Measurements from ENCODE around the gene ARHGAP26.

ARHGAP26 gene

GRCh38 chr5:142743592-142744441, 26.4 kb upstream of the ARHGAP26 start:
- no peaks in the 10 kb centered on the region; the same call in 1 of the 2 replicates for H3K27me3 ChIP-seq (ENCODE audit: low read depth)
- no peaks in the 10 kb centered on the region for H3K4me1 ChIP-seq
- no peaks in the 10 kb centered on the region for H3K9me3 ChIP-seq
- in situ Hi-C loops (cut with MboI; ENCODE audit: low sequenced_read_pairs): no loop called here
- no peak for DNase-seq (ENCODE audit: low spot score in 2 of 2)
- no peak overlapping the region for H3K4me3 ChIP-seq
- H3K36me3 ChIP-seq (replicated peaks): no peaks in the 10 kb centered on the region

- no peaks in the 10 kb centered on the region for H3K36me3 ChIP-seq (replicated peaks)
These were observed 24.9 kb upstream of the ARHGAP26 start for GRCh38 chr5:142745268-142745667.

GRCh38 chr5:142746532-142747433, 23.4 kb upstream of the ARHGAP26 start:
- no peaks in the 10 kb centered on the region for H3K4me1 ChIP-seq

More at GRCh38 chr5:142745268-142745667, 24.9 kb upstream of the ARHGAP26 start:
- Histone ChIP-seq H3K9me3 (no peaks in the 10 kb centered on the region), H3K4me1 (no peaks in the 10 kb centered on the region), H3K4me3 (no peak overlapping the region), H3K27me3 (ENCODE audit: low read depth) (no peaks in the 10 kb centered on the region; the same call in 1 of the 2 replicates)
- DNase-seq (ENCODE audit: low spot score in 2 of 2): no peak
- in situ Hi-C loops (cut with MboI; ENCODE audit: low sequenced_read_pairs): no loop called here

GRCh38 chr5:142748132-142748531, 22.0 kb upstream of the ARHGAP26 start:
- in situ Hi-C loops (cut with MboI; ENCODE audit: low sequenced_read_pairs): no loop called here

More at GRCh38 chr5:142746532-142747433, 23.4 kb upstream of the ARHGAP26 start:
- DNase-seq (ENCODE audit: low spot score in 2 of 2): no peak
- no peaks in the 10 kb centered on the region for H3K9me3 ChIP-seq
- no peak overlapping the region for H3K4me3 ChIP-seq
- in situ Hi-C loops (cut with MboI; ENCODE audit: low sequenced_read_pairs): no loop called here
- no peaks in the 10 kb centered on the region for H3K36me3 ChIP-seq (replicated peaks)
- H3K27me3 ChIP-seq (ENCODE audit: low read depth): no peaks in the 10 kb centered on the region; the same call in 1 of the 2 replicates

GRCh38 chr5:142748568-142749249, 21.5 kb upstream of the ARHGAP26 start:
- peak in 1 of 2 experiments; percentile 22 for DNase-seq (ENCODE audit: low spot score in 2 of 2)

More at GRCh38 chr5:142748132-142748531, 22.0 kb upstream of the ARHGAP26 start:
- Histone ChIP-seq H3K27me3 (ENCODE audit: low read depth) (no peaks in the 10 kb centered on the region; the same call in 1 of the 2 replicates), H3K4me1 (no peaks in the 10 kb centered on the region), H3K4me3 (no peak overlapping the region), H3K9me3 (no peaks in the 10 kb centered on the region), H3K36me3 (replicated peaks) (no peaks in the 10 kb centered on the region)
- no peak for DNase-seq (ENCODE audit: low spot score in 2 of 2)

GRCh38 chr5:142749321-142749720, 20.9 kb upstream of the ARHGAP26 start:
- Histone ChIP-seq H3K4me1 (no peaks in the 10 kb centered on the region), H3K27me3 (ENCODE audit: low read depth) (peaks cover 2% of the 10 kb centered on the region; the same call in 1 of the 2 replicates), H3K36me3 (replicated peaks) (no peaks in the 10 kb centered on the region), H3K9me3 (no peaks in the 10 kb centered on the region), H3K4me3 (no peak overlapping the region)
- in situ Hi-C loops (cut with MboI; ENCODE audit: low sequenced_read_pairs): no loop called here
- DNase-seq (ENCODE audit: low spot score in 2 of 2): no peak

More at GRCh38 chr5:142748568-142749249, 21.5 kb upstream of the ARHGAP26 start:
- H3K9me3 ChIP-seq: no peaks in the 10 kb centered on the region
- no peaks in the 10 kb centered on the region for H3K4me1 ChIP-seq
- H3K36me3 ChIP-seq (replicated peaks): no peaks in the 10 kb centered on the region
- no peaks in the 10 kb centered on the region; the same call in 1 of the 2 replicates for H3K27me3 ChIP-seq (ENCODE audit: low read depth)
- in situ Hi-C loops (cut with MboI; ENCODE audit: low sequenced_read_pairs): no loop called here
- H3K4me3 ChIP-seq: no peak overlapping the region

GRCh38 chr5:142753116-142753631, 17.0 kb upstream of the ARHGAP26 start:
- no peak for DNase-seq (ENCODE audit: low spot score in 2 of 2)
- 0 out of 2 replicates have a peak, but pooled peaks cover 3% of the 10 kb centered on the region for H3K27me3 ChIP-seq (ENCODE audit: low read depth)
- no peak overlapping the region for H3K4me3 ChIP-seq
- H3K4me1 ChIP-seq: no peaks in the 10 kb centered on the region
- no peaks in the 10 kb centered on the region for H3K9me3 ChIP-seq
- in situ Hi-C loops (cut with MboI; ENCODE audit: low sequenced_read_pairs): no loop called here
- H3K36me3 ChIP-seq (replicated peaks): no peaks in the 10 kb centered on the region

GRCh38 chr5:142754031-142754430, 16.1 kb upstream of the ARHGAP26 start:
- no peaks in the 10 kb centered on the region; the same call in 1 of the 2 replicates for H3K9me3 ChIP-seq
- in situ Hi-C loops (cut with MboI; ENCODE audit: low sequenced_read_pairs): no loop called here
- H3K4me1 ChIP-seq: no peaks in the 10 kb centered on the region
- no peak for DNase-seq (ENCODE audit: low spot score in 2 of 2)
- 0 out of 2 replicates have a peak, but pooled peaks cover 3% of the 10 kb centered on the region for H3K27me3 ChIP-seq (ENCODE audit: low read depth)
- no peaks in the 10 kb centered on the region for H3K36me3 ChIP-seq (replicated peaks)
- H3K4me3 ChIP-seq: no peak overlapping the region

- H3K27me3 ChIP-seq (ENCODE audit: low read depth): peaks cover 3% of the 10 kb centered on the region; the same call in 1 of the 2 replicates
- DNase-seq (ENCODE audit: low spot score in 2 of 2): no peak
- H3K4me3 ChIP-seq: no peak overlapping the region
- no peaks in the 10 kb centered on the region for H3K36me3 ChIP-seq (replicated peaks)
- no peaks in the 10 kb centered on the region for H3K4me1 ChIP-seq
- H3K9me3 ChIP-seq: no peaks in the 10 kb centered on the region; the same call in 1 of the 2 replicates
- in situ Hi-C loops (cut with MboI; ENCODE audit: low sequenced_read_pairs): no loop called here
These were observed 13.6 kb upstream of the ARHGAP26 start for GRCh38 chr5:142756576-142756975.

- Histone ChIP-seq H3K9me3 (no peaks in the 10 kb centered on the region; the same call in 1 of the 2 replicates), H3K4me1 (no peaks in the 10 kb centered on the region), H3K36me3 (replicated peaks) (no peaks in the 10 kb centered on the region), H3K4me3 (no peak overlapping the region), H3K27me3 (ENCODE audit: low read depth) (peaks cover 3% of the 10 kb centered on the region)
- in situ Hi-C loops (cut with MboI; ENCODE audit: low sequenced_read_pairs): no loop called here
- no peak for DNase-seq (ENCODE audit: low spot score in 2 of 2)
These were observed 12.6 kb upstream of the ARHGAP26 start for GRCh38 chr5:142757564-142757963.

- Histone ChIP-seq H3K9me3 (no peaks in the 10 kb centered on the region; the same call in 1 of the 2 replicates), H3K4me3 (no peak overlapping the region), H3K4me1 (no peaks in the 10 kb centered on the region), H3K27me3 (ENCODE audit: low read depth) (peaks cover 6% of the 10 kb centered on the region), H3K36me3 (replicated peaks) (no peaks in the 10 kb centered on the region)
- in situ Hi-C loops (cut with MboI; ENCODE audit: low sequenced_read_pairs): no loop called here
- no peak for DNase-seq (ENCODE audit: low spot score in 2 of 2)
These were observed 11.9 kb upstream of the ARHGAP26 start for GRCh38 chr5:142758062-142758795.

- DNase-seq (ENCODE audit: low spot score in 2 of 2): no peak
- H3K4me1 ChIP-seq: no peaks in the 10 kb centered on the region
- no peak overlapping the region for H3K4me3 ChIP-seq
- H3K9me3 ChIP-seq: no peaks in the 10 kb centered on the region; the same call in 1 of the 2 replicates
- in situ Hi-C loops (cut with MboI; ENCODE audit: low sequenced_read_pairs): no loop called here
- no peaks in the 10 kb centered on the region for H3K36me3 ChIP-seq (replicated peaks)
- H3K27me3 ChIP-seq (ENCODE audit: low read depth): peaks cover 10% of the 10 kb centered on the region
These were observed 11.4 kb upstream of the ARHGAP26 start for GRCh38 chr5:142758796-142759145.
